H1 (cell line): ENCODE results near the gene TEDC1. TPM values are rescaled to one million over a fixed set of nuclear protein-coding genes. Genes with fewer than 3 reads are reported as not detected.

Experiments
- ATF3 ChIP-seq: IDR thresholded peaks from 2 replicates; pipeline ENCODE4 v1.6.1; 2011; ENCODE audit warnings: low read depth, mild to moderate bottlenecking, low read length; ENCODE audit not compliant: insufficient read depth
- CBX8 ChIP-seq: fragments of 300-800, 300-1000 bp; sonication (generic); IDR thresholded peaks from 2 replicates; pipeline ENCODE4 v1.7.1; 2016; ENCODE audit warnings: low read depth, low read length, borderline replicate concordance
- CHD1 ChIP-seq: IDR thresholded peaks from 2 replicates; pipeline ENCODE4 v1.6.1; 2012; ENCODE audit warnings: low read depth, low read length, improper control_type of control experiment
- CHD2 ChIP-seq: IDR thresholded peaks from 2 replicates; pipeline ENCODE4 v1.6.1; 2012; ENCODE audit warnings: low read length, improper control_type of control experiment
- CTCF ChIP-seq, 3 experiments: IDR thresholded peaks; 1 replicate in 2 of 3; 2 replicates in 1 of 3; pipeline versions ENCODE4 v1.5.1 to v1.6.1; 2011; ENCODE audit warnings: low read length in 3 of 3, mild to moderate bottlenecking in 3 of 3, inconsistent platforms in 2 of 3, low read depth in 1 of 3, moderate library complexity in 1 of 3; ENCODE audit not compliant: insufficient read depth in 1 of 3; ENCODE audit errors: control extremely low read depth in 1 of 3
- E2F6 ChIP-seq: IDR thresholded peaks from 2 replicates; pipeline ENCODE4 v1.6.1; 2012; ENCODE audit warnings: inconsistent platforms
- EGR1 ChIP-seq: IDR thresholded peaks from 2 replicates; pipeline ENCODE4 v1.6.1; 2011; ENCODE audit warnings: low read depth, low read length, borderline replicate concordance
- EZH2 ChIP-seq: fragments of 200-600 bp; sonication (generic); IDR thresholded peaks from 2 replicates; pipeline ENCODE4 v1.7.1; 2012; ENCODE audit warnings: low read depth, mild to moderate bottlenecking, moderate library complexity, low read length, inconsistent platforms; ENCODE audit not compliant: severe bottlenecking
- JUN ChIP-seq: IDR thresholded peaks from 2 replicates; pipeline ENCODE4 v1.6.1; 2011; ENCODE audit warnings: low read depth, mild to moderate bottlenecking, improper control_type of control experiment, low read length
- JUND ChIP-seq: IDR thresholded peaks from 2 replicates; pipeline ENCODE4 v1.6.1; 2011; ENCODE audit warnings: mild to moderate bottlenecking, improper control_type of control experiment, low read length
- KDM5A ChIP-seq: fragments of 200-600 bp; IDR thresholded peaks from 2 replicates; pipeline ENCODE4 v1.7.1; 2012; ENCODE audit warnings: mild to moderate bottlenecking, low read length, inconsistent platforms, mixed read lengths
- MAFK ChIP-seq: IDR thresholded peaks from 2 replicates; pipeline ENCODE4 v1.6.1; 2012; ENCODE audit warnings: low read depth, mild to moderate bottlenecking, improper control_type of control experiment, low read length
- NRF1 ChIP-seq: IDR thresholded peaks from 2 replicates; pipeline ENCODE4 v1.6.1; 2011; ENCODE audit warnings: mild to moderate bottlenecking, low read depth, low read length, improper control_type of control experiment
- POLR2A ChIP-seq, 2 experiments: IDR thresholded peaks; 1 replicate in 1 of 2; 2 replicates in 1 of 2; pipeline ENCODE4 v1.6.1; 2011; ENCODE audit warnings: low read depth in 2 of 2, low read length in 2 of 2, mild to moderate bottlenecking in 2 of 2; ENCODE audit errors: control extremely low read depth in 1 of 2
- POLR2AphosphoS5 ChIP-seq: IDR thresholded peaks from 2 replicates; pipeline ENCODE4 v1.6.1; 2011; ENCODE audit warnings: low read depth, low read length
- RAD21 ChIP-seq, 2 experiments: IDR thresholded peaks in 1 of 2; conservative IDR thresholded peaks in 1 of 2; 2 replicates each; pipeline ENCODE4 v1.6.1; 2011; ENCODE audit warnings: low read depth in 2 of 2, low read length in 2 of 2, improper control_type of control experiment in 1 of 2, inconsistent platforms in 1 of 2, mild to moderate bottlenecking in 1 of 2, moderate library complexity in 1 of 2
- RBBP5 ChIP-seq: IDR thresholded peaks from 2 replicates; pipeline ENCODE4 v1.7.1; 2012; ENCODE audit warnings: low read depth, mild to moderate bottlenecking, inconsistent platforms, low read length, moderate library complexity, borderline replicate concordance
- SP2 ChIP-seq: IDR thresholded peaks from 2 replicates; pipeline ENCODE4 v1.6.1; 2012; ENCODE audit warnings: mild to moderate bottlenecking, low read length, inconsistent platforms
- SP4 ChIP-seq: IDR thresholded peaks from 2 replicates; pipeline ENCODE4 v1.6.1; 2012; ENCODE audit warnings: low read length, inconsistent platforms
- SUZ12 ChIP-seq: fragments of 200-600 bp; sonication (generic); IDR thresholded peaks from 2 replicates; pipeline ENCODE4 v1.6.1; 2012; ENCODE audit warnings: mild to moderate bottlenecking, inconsistent platforms, low read length, moderate library complexity, mixed read lengths
- TAF7 ChIP-seq: optimal IDR thresholded peaks from 2 replicates; pipeline ENCODE3; 2011; ENCODE audit warnings: low read depth, mild to moderate bottlenecking, inconsistent platforms, low read length, moderate library complexity, borderline replicate concordance
- polyA plus RNA-seq, 7 experiments: library from polyadenylated mRNA; depleted of rRNA in 3 of 7; stranded (reverse) in 5 of 7; unstranded in 2 of 7; fragments of >200 nt in 5 of 7; fragments of 200-250 nt in 2 of 7; gene quantifications; 1 replicate in 5 of 7; 2 replicates in 1 of 7; 4 replicates in 1 of 7; pipeline versions ENCODE4 v1.2.1 to v1.2.3, GENCODE V29; 2011 to 2013; ENCODE audit warnings: missing spikeins in 2 of 7, mixed read lengths in 2 of 7
- total RNA-seq: library from RNA; stranded (reverse); fragmentation: NEBNext Ultra II Directional; extraction: Animal tissue kit (Norgen Biotek cat#: 25700); gene quantifications from 2 replicates; pipeline ENCODE4 v1.2.1, GENCODE V29; 2021

TEDC1 gene
- total and polyA plus RNA-seq, 2 of the 8 experiments (the other 6 are each of a cell fraction or from before 2014, with no cell fraction given), result 5.6 to 14.8 TPM

GRCh38 chr14:105489542-105490266 is 1.3 kb upstream of the TEDC1 start (continued):
- TF ChIP-seq MAFK (no peak), POLR2AphosphoS5 (no peak), ATF3 (no peak), EGR1 (no peak), NRF1 (no peak), JUND (no peak), CTCF (IDR thresholded peaks at IDR 0.05; ENCODE audit: control extremely low read depth in 1 of 3, insufficient read depth in 1 of 3, low read depth in 1 of 3, low read length in 3 of 3) (peak in 2 of 3 experiments; percentile 70 to 81; a peak in 3 of 4 replicates), KDM5A (no peak), RAD21 (IDR thresholded peaks at IDR 0.05 in 1 of 2, conservative IDR thresholded peaks at IDR 0.05 in 1 of 2; ENCODE audit: low read depth in 2 of 2, low read length in 2 of 2) (peak; percentile 38 to 39; a peak in 3 of 4 replicates), CBX8 (no peak), SUZ12 (no peak), JUN (no peak), TAF7 (no peak), CHD2 (0 out of 2 replicates have a peak, but pooled peaks have one; percentile 30), RBBP5 (no peak), EZH2 (no peak), SP2 (no peak), CHD1 (no peak), POLR2A (IDR thresholded peaks at IDR 0.05; ENCODE audit: control extremely low read depth in 1 of 2, low read depth in 2 of 2, low read length in 2 of 2) (no peak), E2F6 (no peak; the same call in 1 of the 2 replicates), SP4 (no peak)
